Memory B cell (primary cell): ENCODE data around the gene KCNK10.
A peak's percentile ranks its signal among the peaks of the same experiment; 100 is the strongest.

Experiments used
- ATAC-seq: fragments of 150-1000 bp; cut with Tn5 transposase; 2 replicates; pipeline ENCODE4 v1.10.0; 2021; ENCODE audit warnings: low read depth, mild to moderate bottlenecking, moderate library complexity
- DNase-seq, 2 donors: peaks; one replicate each; pipeline ENCODE4 v3.0.0; 2022; ENCODE audit warnings: low spot score in 2 of 2
- H3K27ac Mint-ChIP-seq: one replicate; pipeline ENCODE4 v1.8.0; 2022; ENCODE audit warnings: mild to moderate bottlenecking, moderate library complexity, mixed read lengths
- H3K27me3 Mint-ChIP-seq: one replicate; pipeline ENCODE4 v1.8.0; 2022; ENCODE audit warnings: mixed read lengths
- H3K36me3 Mint-ChIP-seq: one replicate; pipeline ENCODE4 v1.8.0; 2022; ENCODE audit warnings: mild to moderate bottlenecking, mixed read lengths
- H3K4me1 Mint-ChIP-seq: one replicate; pipeline ENCODE4 v1.8.0; 2022; ENCODE audit warnings: mixed read lengths
- H3K4me3 Mint-ChIP-seq: one replicate; pipeline ENCODE4 v1.8.0; 2022; ENCODE audit warnings: mild to moderate bottlenecking, moderate library complexity, mixed read lengths
- H3K9me3 Mint-ChIP-seq: one replicate; pipeline ENCODE4 v1.8.0; 2022; ENCODE audit warnings: mixed read lengths

KCNK10 gene

DNA sequence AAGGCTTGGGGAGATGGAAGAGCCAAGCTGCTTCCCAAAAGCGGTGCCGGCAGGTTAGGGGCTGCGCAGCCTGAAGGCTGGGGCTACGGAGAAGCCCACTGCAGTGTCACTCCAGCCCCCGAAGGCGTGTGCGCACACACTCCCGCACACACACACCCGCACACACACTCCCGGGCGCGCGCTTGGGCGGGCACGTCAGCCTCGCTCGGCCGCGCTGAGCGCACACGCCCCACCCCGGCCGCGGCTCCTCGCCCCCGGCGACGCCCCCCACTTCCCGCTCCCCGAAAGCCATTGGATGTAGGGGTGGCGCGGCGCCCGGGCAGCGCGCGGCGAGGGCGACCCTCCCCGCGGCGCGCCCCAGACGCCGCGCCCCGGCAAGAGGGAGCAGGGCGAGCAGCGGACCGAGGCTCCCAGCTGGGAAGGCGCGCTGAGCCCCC, at the start of gene KCNK10:
TSS of gene KCNK10 (minus strand) at position 184 of the 437 bp plus-strand sequence. CDS start 471 bp downstream, outside the sequence.
- Mint-ChIP-seq H3K4me1 (peaks cover 4% of the 10 kb centered on the region), H3K4me3 (peak within 1 kb of the TSS; percentile 88), H3K36me3 (no peaks in the 10 kb centered on the region), H3K27me3 (peaks cover 27% of the 10 kb centered on the region), H3K27ac (no peak within 1 kb of the TSS), H3K9me3 (no peaks in the 10 kb centered on the region)
- ATAC-seq (peak; percentile 14), DNase-seq (no peak)

- H3K36me3 Mint-ChIP-seq = no peaks in the 10 kb centered on the region
- ATAC-seq (no peak), DNase-seq (no peak)
- H3K4me1 Mint-ChIP-seq = no peaks in the 10 kb centered on the region
- peaks cover 5% of the 10 kb centered on the region for H3K9me3 Mint-ChIP-seq
- peaks cover 19% of the 10 kb centered on the region for H3K27me3 Mint-ChIP-seq
- no peak overlapping the region for H3K27ac Mint-ChIP-seq
- H3K4me3 Mint-ChIP-seq = no peak overlapping the region
Measured at GRCh38 chr14:88369496-88369895, 46.4 kb upstream of the KCNK10 start.

GRCh38 chr14:88364710-88365413, 41.8 kb upstream of the KCNK10 start:
- no peak overlapping the region for H3K27ac Mint-ChIP-seq

GRCh38 chr14:88363644-88364043, 40.6 kb upstream of the KCNK10 start:
- Mint-ChIP-seq H3K36me3 (no peaks in the 10 kb centered on the region), H3K4me3 (no peak overlapping the region), H3K27ac (no peak overlapping the region), H3K9me3 (peaks cover 9% of the 10 kb centered on the region), H3K27me3 (peaks cover 10% of the 10 kb centered on the region), H3K4me1 (no peaks in the 10 kb centered on the region)
- ATAC-seq (no peak), DNase-seq (no peak)

More at GRCh38 chr14:88364710-88365413, 41.8 kb upstream of the KCNK10 start:
- Mint-ChIP-seq H3K9me3 (peaks cover 8% of the 10 kb centered on the region), H3K4me3 (no peak overlapping the region), H3K27me3 (peaks cover 11% of the 10 kb centered on the region), H3K36me3 (no peaks in the 10 kb centered on the region), H3K4me1 (no peaks in the 10 kb centered on the region)
- DNase-seq = no peak
- ATAC-seq = no peak

- H3K4me3 Mint-ChIP-seq = no peak overlapping the region
Measured at GRCh38 chr14:88359500-88359899, 36.4 kb upstream of the KCNK10 start.

DNA sequence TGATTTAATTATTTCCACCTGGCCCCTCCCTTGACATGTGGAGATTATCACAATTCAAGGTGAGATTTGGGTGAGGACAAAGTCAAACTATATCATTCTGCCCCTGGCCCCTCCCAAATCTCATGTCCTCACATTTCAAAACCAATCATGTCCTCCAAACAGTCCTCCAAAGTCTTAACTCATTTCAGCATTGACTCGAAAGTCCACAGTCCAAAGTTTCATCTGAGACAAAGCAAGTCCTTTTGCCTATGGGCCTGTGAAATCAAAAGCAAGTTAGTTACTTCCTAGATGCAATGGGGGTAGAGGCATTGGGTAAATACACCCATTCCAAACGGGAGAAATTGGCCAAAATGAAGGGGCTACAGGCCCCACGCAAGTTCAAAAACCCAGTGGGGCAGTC, 31.3 kb upstream of the KCNK10 start:
- Mint-ChIP-seq H3K36me3 (no peaks in the 10 kb centered on the region), H3K27me3 (no peaks in the 10 kb centered on the region), H3K4me3 (no peak overlapping the region), H3K9me3 (no peaks in the 10 kb centered on the region), H3K4me1 (no peaks in the 10 kb centered on the region), H3K27ac (no peak overlapping the region)
- ATAC-seq (no peak), DNase-seq (no peak)

More at GRCh38 chr14:88359500-88359899, 36.4 kb upstream of the KCNK10 start:
- no peak for ATAC-seq
- H3K9me3 Mint-ChIP-seq = peaks cover 7% of the 10 kb centered on the region
- peaks cover 6% of the 10 kb centered on the region for H3K27me3 Mint-ChIP-seq
- H3K4me1 Mint-ChIP-seq = no peaks in the 10 kb centered on the region
- H3K27ac Mint-ChIP-seq = no peak overlapping the region
- no peaks in the 10 kb centered on the region for H3K36me3 Mint-ChIP-seq
- no peak for DNase-seq

DNA sequence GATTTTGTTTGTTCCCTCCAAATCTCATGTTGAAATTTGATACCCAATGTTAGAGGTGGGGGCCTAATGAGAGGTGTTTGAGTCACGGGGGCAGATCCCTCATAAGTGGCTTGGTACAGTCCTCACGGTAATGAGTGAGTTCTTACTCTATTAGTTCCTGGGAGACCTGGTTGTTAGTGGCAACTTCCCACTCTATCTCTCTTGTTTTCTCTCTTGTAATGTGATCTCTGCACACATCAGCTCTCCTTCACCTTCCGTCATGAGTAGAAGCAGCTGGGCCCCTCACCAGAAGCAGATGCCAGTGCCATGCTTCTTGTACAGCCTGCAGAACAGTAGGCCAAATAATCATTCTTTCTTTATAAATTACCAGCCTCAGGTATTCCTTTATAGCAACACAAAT, 29.6 kb upstream of the KCNK10 start:
- H3K27me3 Mint-ChIP-seq = no peaks in the 10 kb centered on the region
- H3K36me3 Mint-ChIP-seq = no peaks in the 10 kb centered on the region
- ATAC-seq (no peak), DNase-seq (no peak)
- H3K4me3 Mint-ChIP-seq = no peak overlapping the region
- no peaks in the 10 kb centered on the region for H3K4me1 Mint-ChIP-seq
- no peak overlapping the region for H3K27ac Mint-ChIP-seq
- H3K9me3 Mint-ChIP-seq = no peaks in the 10 kb centered on the region

DNA sequence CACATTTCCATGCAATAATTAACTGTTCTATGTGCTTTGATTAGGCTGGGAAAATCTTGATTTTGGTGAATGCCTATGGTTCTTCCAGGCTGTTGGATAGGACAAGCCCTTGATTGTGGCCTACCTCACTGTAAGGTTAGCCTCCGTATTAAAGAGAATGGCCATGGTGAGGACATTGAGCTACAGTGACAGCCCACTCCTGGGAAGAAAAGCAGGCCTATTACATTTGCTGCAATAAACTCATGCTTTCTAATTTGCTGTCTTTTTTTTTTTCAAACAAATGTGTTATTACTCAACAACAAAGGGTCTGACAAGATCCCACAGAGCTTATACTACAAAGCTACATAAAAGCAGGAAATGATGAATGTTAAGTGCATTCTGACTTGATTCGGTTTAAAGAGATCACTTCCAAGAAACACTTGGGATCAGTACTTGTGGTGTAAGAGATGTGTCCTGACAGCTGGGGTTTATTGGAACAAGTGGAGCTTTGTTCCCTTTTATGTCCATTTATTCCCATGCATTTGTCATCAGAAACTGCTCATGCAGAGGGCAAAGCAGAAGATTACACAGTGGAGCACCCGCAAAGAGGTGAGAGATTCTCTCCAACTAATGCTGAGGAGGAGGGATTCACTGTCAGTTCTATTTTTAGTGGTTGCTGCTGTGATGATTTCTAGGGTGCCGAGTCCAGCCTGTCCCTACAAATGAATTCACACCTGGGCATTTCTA, 29.1 kb upstream of the KCNK10 start:
- Mint-ChIP-seq H3K4me1 (no peaks in the 10 kb centered on the region), H3K27ac (no peak overlapping the region), H3K27me3 (no peaks in the 10 kb centered on the region), H3K36me3 (no peaks in the 10 kb centered on the region), H3K4me3 (no peak overlapping the region), H3K9me3 (no peaks in the 10 kb centered on the region)
- no peak for ATAC-seq
- DNase-seq = no peak

DNA sequence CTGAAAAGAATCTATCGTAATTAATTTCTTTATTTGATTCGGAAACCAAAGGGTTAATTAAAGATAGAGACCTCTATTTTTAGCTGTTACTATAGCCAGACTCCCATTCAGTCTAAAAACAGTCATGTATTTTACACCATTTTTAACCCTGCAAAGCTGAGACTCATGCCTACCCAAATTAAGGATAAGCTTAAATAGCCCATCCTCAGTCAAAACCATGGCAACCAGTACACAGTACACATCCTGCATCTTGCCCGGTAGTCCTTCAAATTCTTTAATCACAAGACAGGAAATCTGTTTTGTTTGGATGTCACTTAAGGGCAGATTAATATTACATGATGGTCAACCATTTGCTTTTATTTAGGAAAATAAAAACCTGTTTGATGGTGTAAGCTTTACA, 25.5 kb upstream of the KCNK10 start:
- H3K9me3 Mint-ChIP-seq = no peaks in the 10 kb centered on the region
- ATAC-seq = no peak
- no peak overlapping the region for H3K4me3 Mint-ChIP-seq
- H3K36me3 Mint-ChIP-seq = no peaks in the 10 kb centered on the region
- no peak for DNase-seq
- H3K4me1 Mint-ChIP-seq = no peaks in the 10 kb centered on the region
- no peak overlapping the region for H3K27ac Mint-ChIP-seq
- no peaks in the 10 kb centered on the region for H3K27me3 Mint-ChIP-seq

- no peak overlapping the region for H3K4me3 Mint-ChIP-seq
- ATAC-seq (no peak), DNase-seq (no peak)
- no peaks in the 10 kb centered on the region for H3K9me3 Mint-ChIP-seq
- peaks cover 6% of the 10 kb centered on the region for H3K27me3 Mint-ChIP-seq
- no peak overlapping the region for H3K27ac Mint-ChIP-seq
- no peaks in the 10 kb centered on the region for H3K36me3 Mint-ChIP-seq
- no peaks in the 10 kb centered on the region for H3K4me1 Mint-ChIP-seq
Measured at GRCh38 chr14:88346048-88346639, 23.1 kb upstream of the KCNK10 start.

- Mint-ChIP-seq H3K36me3 (no peaks in the 10 kb centered on the region), H3K27me3 (peaks cover 8% of the 10 kb centered on the region), H3K9me3 (no peaks in the 10 kb centered on the region), H3K27ac (no peak overlapping the region), H3K4me1 (no peaks in the 10 kb centered on the region), H3K4me3 (no peak overlapping the region)
- DNase-seq = no peak
- no peak for ATAC-seq
Measured at GRCh38 chr14:88342980-88343379, 19.9 kb upstream of the KCNK10 start.

GRCh38 chr14:88340357-88340756, 17.3 kb upstream of the KCNK10 start:
- Mint-ChIP-seq H3K4me1 (no peaks in the 10 kb centered on the region), H3K4me3 (no peak overlapping the region), H3K9me3 (no peaks in the 10 kb centered on the region), H3K36me3 (no peaks in the 10 kb centered on the region), H3K27ac (no peak overlapping the region), H3K27me3 (peaks cover 13% of the 10 kb centered on the region)
- ATAC-seq (no peak), DNase-seq (no peak)

DNA sequence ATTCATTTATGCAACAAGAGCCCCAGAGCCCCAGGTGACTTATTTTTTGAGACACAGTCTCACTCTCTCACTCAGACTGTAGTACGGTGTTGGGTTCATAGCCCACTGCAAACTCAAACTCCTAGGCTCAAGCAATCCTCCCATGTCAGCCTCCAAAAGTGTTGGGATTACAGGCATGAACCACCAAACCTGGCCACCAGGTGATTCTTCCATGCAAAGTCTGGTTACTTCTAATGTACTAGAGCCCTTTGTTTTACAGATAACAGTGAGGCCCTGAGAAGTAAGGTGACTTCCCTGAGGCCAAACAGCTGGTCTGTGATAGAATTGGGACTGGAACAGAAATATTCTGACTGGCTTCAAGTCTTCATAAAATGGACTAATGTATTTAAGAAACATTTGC, 10.0 kb upstream of the KCNK10 start:
- Mint-ChIP-seq H3K9me3 (no peaks in the 10 kb centered on the region), H3K4me1 (no peaks in the 10 kb centered on the region), H3K27ac (no peak overlapping the region), H3K36me3 (no peaks in the 10 kb centered on the region), H3K27me3 (peaks cover 15% of the 10 kb centered on the region), H3K4me3 (no peak overlapping the region)
- DNase-seq (no peak), ATAC-seq (no peak)

- H3K4me1 Mint-ChIP-seq = peaks cover 4% of the 10 kb centered on the region
- no peak overlapping the region for H3K27ac Mint-ChIP-seq
- peaks cover 23% of the 10 kb centered on the region for H3K27me3 Mint-ChIP-seq
- no peak overlapping the region for H3K4me3 Mint-ChIP-seq
- H3K9me3 Mint-ChIP-seq = no peaks in the 10 kb centered on the region
- no peak for DNase-seq
- ATAC-seq = no peak
- no peaks in the 10 kb centered on the region for H3K36me3 Mint-ChIP-seq
Measured at GRCh38 chr14:88327497-88327896, 4.4 kb upstream of the KCNK10 start.
